ENCODE measurements around the gene UGP2. TPM values are rescaled to one million over a fixed set of nuclear protein-coding genes. Genes with fewer than 3 reads are reported as not detected.
A peak's percentile ranks its signal among the peaks of the same experiment; 100 is the strongest.

UGP2 gene
- total RNA-seq, 1 donor from 2014 or later = 145 TPM

- ATAC-seq = no peak
- Histone ChIP-seq H3K27ac (no peak overlapping the region), H3K9me3 (no peaks in the 10 kb centered on the region)
Observed at GRCh38 chr2:63822478-63822877, 19.2 kb upstream of the UGP2 start.

DNA sequence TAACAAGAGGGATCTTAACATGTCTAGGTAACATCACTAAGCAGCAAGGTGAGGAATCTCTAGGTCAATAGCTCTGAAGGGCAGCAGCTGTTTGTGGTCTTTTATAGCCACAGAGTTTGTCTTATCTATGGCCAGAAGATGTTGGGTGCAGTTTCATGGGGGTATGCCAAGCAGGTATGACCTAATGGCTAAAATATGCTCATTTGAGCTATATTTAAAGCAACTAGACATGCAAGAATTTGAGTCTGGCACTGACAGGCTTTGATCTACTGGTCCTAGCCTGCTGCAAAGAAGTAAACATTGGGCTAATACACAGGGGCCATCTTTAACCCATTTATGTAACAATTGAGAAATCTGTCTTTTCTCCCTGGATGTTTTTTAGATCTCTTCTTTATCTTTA is 13.9 kb upstream of the UGP2 start:
- H3K36me3 ChIP-seq = no peaks in the 10 kb centered on the region
- ATAC-seq (peak; percentile 44), DNase-seq (no peak)
- intact Hi-C loops (cut with DNase I) = no loop called here
- no peaks in the 10 kb centered on the region for H3K9me3 ChIP-seq
- H3K4me3 ChIP-seq = no peak overlapping the region
- no peaks in the 10 kb centered on the region for H3K27me3 ChIP-seq
- no peak for TF ChIP-seq CTCF (IDR thresholded peaks at IDR 0.05)
- H3K27ac ChIP-seq = no peak overlapping the region
- H3K4me1 ChIP-seq = no peaks in the 10 kb centered on the region

More at GRCh38 chr2:63822478-63822877, 19.2 kb upstream of the UGP2 start:
- DNase-seq = no peak
- Histone ChIP-seq H3K36me3 (no peaks in the 10 kb centered on the region), H3K4me3 (no peak overlapping the region), H3K4me1 (no peaks in the 10 kb centered on the region), H3K27me3 (no peaks in the 10 kb centered on the region)
- TF ChIP-seq CTCF (IDR thresholded peaks at IDR 0.05) = no peak
- intact Hi-C loops (cut with DNase I) = no loop called here

- H3K4me1 ChIP-seq = no peaks in the 10 kb centered on the region
- ATAC-seq = no peak
- H3K27me3 ChIP-seq = no peaks in the 10 kb centered on the region
- intact Hi-C loops (cut with DNase I) = no loop called here
- no peak for DNase-seq
- no peak overlapping the region for H3K27ac ChIP-seq
- H3K9me3 ChIP-seq = no peaks in the 10 kb centered on the region
- H3K4me3 ChIP-seq = no peak overlapping the region
- no peak for TF ChIP-seq CTCF (IDR thresholded peaks at IDR 0.05)
- no peaks in the 10 kb centered on the region for H3K36me3 ChIP-seq
Observed at GRCh38 chr2:63831176-63831575, 10.5 kb upstream of the UGP2 start.

DNA sequence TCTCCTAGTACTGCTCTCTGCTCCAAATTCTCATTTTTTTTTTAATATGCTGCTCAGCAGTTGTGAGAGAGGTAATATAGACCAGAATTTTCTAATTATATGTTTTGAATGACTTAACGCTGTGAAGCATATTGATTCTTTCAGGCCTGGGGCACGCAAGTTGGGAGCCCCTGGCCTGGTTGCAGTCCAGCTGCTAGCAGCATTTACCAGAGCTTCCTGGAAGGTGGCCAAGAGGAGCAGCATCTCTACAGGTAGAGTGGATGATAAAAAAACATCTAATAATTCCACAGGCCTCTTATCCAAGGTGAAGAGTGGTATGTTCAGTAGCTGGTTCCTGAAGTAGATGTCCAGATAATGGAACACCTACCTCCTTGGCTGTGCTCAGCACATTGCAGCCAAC is 7.3 kb upstream of the UGP2 start:
- DNase-seq = no peak
- intact Hi-C loops (cut with DNase I) = no loop called here
- Histone ChIP-seq H3K36me3 (no peaks in the 10 kb centered on the region), H3K4me1 (no peaks in the 10 kb centered on the region), H3K27me3 (no peaks in the 10 kb centered on the region), H3K27ac (no peak overlapping the region), H3K4me3 (no peak overlapping the region), H3K9me3 (no peaks in the 10 kb centered on the region)
- no peak for ATAC-seq
- no peak for TF ChIP-seq CTCF (IDR thresholded peaks at IDR 0.05)

DNA sequence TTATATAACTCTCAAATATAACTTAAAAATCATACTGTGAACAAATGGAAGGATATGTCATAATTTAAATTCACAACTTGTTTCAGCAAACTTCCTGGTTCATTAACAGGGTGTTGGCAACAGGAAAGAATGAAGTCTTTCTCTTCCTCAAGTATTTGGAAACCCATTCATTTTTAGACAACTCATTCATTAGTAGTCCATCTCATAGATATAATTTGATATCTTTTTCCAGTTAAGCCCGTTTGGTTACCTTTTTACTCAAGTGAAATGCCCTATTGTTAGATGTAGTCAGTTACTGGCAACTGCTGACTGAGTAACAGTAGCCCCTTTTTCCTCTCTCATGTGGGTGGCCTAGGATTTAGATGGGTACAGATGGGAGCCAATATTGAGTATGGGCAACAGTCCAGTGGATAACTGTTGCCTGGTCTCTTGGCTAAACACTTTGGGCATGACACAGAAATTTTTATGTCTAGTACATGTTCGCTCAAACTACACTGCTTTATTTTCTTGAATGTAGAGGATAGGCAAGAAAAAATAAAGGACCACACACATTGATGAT is 4.6 kb upstream of the UGP2 start:
- no peak for DNase-seq
- no peak for TF ChIP-seq CTCF (IDR thresholded peaks at IDR 0.05)

More for the DNA sequence above, 4.6 kb upstream of the UGP2 start:
- Histone ChIP-seq H3K27me3 (no peaks in the 10 kb centered on the region), H3K36me3 (no peaks in the 10 kb centered on the region), H3K4me1 (peaks cover 6% of the 10 kb centered on the region), H3K9me3 (no peaks in the 10 kb centered on the region), H3K4me3 (no peak overlapping the region), H3K27ac (no peak overlapping the region)
- intact Hi-C loops (cut with DNase I) = no loop called here
- ATAC-seq = no peak
